Measurements from ENCODE around the gene NUDT1. TPM values are rescaled to one million over a fixed set of nuclear protein-coding genes. Genes with fewer than 3 reads are reported as not detected.

NUDT1 gene
- total RNA-seq, 1 donor from 2014 or later = 60.2 TPM

DNA sequence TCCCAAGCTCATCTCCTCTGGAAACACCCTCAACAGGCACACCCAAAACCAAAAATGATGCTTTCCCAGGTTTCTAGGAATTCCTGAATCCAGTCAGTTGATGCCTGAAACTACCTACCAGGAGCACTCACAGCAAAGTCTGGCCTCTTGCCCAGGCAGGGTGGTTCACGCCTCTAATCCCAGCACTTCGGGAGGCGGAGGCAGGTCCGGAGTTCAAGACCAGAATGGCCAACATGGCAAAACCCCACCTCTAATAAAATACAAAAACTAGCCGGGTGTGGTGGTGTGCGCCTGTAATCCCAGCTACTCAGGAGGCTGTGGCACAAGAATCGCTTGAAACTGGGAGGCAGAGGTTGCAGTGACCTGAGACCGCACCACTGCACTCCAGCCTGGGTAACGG lies 11.1 kb upstream of the NUDT1 start:
- Mint-ChIP-seq H3K36me3 (ENCODE audit: low read depth) (peaks cover 10% of the 10 kb centered on the region), H3K27ac (ENCODE audit: unreplicated experiment) (no peak overlapping the region), H3K9me3 (no peaks in the 10 kb centered on the region), H3K27me3 (ENCODE audit: low read depth) (no peaks in the 10 kb centered on the region), H3K4me3 (no peak overlapping the region), H3K4me1 (peaks cover 16% of the 10 kb centered on the region)
- TF ChIP-seq, protein P1, sequence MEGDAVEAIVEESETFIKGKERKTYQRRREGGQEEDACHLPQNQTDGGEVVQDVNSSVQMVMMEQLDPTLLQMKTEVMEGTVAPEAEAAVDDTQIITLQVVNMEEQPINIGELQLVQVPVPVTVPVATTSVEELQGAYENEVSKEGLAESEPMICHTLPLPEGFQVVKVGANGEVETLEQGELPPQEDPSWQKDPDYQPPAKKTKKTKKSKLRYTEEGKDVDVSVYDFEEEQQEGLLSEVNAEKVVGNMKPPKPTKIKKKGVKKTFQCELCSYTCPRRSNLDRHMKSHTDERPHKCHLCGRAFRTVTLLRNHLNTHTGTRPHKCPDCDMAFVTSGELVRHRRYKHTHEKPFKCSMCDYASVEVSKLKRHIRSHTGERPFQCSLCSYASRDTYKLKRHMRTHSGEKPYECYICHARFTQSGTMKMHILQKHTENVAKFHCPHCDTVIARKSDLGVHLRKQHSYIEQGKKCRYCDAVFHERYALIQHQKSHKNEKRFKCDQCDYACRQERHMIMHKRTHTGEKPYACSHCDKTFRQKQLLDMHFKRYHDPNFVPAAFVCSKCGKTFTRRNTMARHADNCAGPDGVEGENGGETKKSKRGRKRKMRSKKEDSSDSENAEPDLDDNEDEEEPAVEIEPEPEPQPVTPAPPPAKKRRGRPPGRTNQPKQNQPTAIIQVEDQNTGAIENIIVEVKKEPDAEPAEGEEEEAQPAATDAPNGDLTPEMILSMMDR (conservative IDR thresholded peaks at IDR 0.05) = no peak
- no peak for DNase-seq (ENCODE audit: low read depth, low spot score)

DNA sequence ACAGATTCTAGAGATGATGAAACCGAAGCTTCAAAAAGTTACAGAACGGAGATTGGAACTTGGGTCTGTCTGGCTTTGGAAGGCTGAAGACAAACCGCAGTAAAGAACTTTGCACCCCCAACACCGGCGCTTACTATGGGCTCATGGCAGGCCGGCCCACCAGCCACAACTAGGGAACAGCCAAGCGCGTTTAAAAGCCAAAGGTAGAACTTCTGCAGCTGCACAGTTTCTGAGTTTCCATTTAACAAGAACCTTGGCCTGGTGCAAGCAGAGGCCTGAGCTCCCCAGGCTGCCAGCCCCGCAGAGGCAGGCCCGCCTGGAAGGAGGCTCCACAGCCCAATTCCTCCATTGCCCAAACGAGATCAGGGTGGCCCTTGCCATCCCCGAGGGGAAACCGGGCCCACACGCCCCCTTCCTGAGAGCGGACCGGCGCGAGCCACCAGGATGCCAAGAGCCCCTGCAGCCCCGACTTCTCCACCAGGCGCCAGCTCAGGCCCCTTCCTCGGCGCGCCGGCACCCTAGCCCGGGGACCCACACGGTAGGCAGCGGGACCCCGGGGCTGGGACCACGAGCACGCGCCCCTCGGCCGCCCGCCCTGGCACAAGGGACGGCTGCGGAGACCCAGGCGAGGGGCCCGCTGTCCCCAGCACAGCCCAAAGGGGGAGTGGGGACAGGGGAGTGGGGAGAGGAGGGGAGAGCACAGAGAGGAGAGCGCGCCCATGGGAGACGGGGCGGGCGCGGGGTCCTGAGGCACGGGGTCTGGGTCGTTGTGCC lies 9.8 kb upstream of the NUDT1 start:
- peak; percentile 20 for DNase-seq (ENCODE audit: low read depth, low spot score)
- H3K4me1 Mint-ChIP-seq = peaks cover 16% of the 10 kb centered on the region
- H3K9me3 Mint-ChIP-seq = no peaks in the 10 kb centered on the region
- TF ChIP-seq, protein P1 (conservative IDR thresholded peaks at IDR 0.05) = peak; percentile 34
- H3K27ac Mint-ChIP-seq (ENCODE audit: unreplicated experiment) = peak overlapping the region; percentile 38
- H3K36me3 Mint-ChIP-seq (ENCODE audit: low read depth) = peaks cover 8% of the 10 kb centered on the region
- no peaks in the 10 kb centered on the region for H3K27me3 Mint-ChIP-seq (ENCODE audit: low read depth)
- peak overlapping the region; percentile 95 for H3K4me3 Mint-ChIP-seq

DNA sequence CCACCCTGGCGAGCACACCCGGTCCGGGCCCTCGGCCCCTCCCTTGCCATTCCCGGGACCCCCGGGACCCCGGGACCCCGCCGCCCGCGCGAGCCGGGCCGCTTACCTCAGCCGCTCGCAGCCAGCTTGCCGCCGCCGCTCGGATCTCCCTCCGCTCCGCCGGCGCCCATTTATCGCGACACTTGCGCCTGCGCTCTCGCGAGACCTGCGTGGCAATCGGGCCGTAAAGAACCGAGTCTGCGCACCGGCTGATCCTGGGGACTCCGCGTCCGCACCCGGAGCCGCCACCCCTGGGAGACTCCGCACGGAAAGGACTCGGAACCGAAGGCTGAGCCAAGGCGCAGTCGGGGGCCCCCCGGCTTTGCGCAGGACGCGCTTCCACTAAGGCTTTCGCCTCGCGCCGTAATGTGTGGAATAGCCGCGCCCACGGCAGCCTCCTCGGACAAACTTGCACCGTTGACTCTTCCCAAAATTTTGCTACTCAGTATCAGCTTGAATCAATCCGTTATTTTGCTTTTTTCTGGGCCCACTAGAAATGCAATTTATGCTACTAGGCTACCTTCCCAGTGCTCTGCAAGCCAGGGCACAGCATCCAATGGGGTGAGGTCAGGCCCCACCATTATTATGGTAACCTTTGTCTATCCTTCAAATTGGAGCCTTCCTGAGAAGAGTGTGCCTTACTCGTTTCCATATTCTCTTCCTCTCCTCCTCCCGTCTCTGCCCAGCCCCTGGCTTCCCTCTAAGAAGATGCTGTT lies 9.1 kb upstream of the NUDT1 start, which contains the start of gene MAD1L1:
Gene MAD1L1 (minus strand): TSS at position 180 of the 755 bp plus-strand sequence. CDS start 2,812 bp downstream, outside the sequence.
- peak within 1 kb of the TSS; percentile 97 for H3K27ac Mint-ChIP-seq (ENCODE audit: unreplicated experiment)
- no peaks in the 10 kb centered on the region for H3K9me3 Mint-ChIP-seq
- TF ChIP-seq, protein P1 (conservative IDR thresholded peaks at IDR 0.05) = no peak
- peak within 1 kb of the TSS; percentile 95 for H3K4me3 Mint-ChIP-seq
- DNase-seq (ENCODE audit: low read depth, low spot score) = peak; percentile 89
- H3K4me1 Mint-ChIP-seq = peaks cover 16% of the 10 kb centered on the region
- no peaks in the 10 kb centered on the region for H3K27me3 Mint-ChIP-seq (ENCODE audit: low read depth)
- H3K36me3 Mint-ChIP-seq (ENCODE audit: low read depth) = peaks cover 8% of the 10 kb centered on the region

DNA sequence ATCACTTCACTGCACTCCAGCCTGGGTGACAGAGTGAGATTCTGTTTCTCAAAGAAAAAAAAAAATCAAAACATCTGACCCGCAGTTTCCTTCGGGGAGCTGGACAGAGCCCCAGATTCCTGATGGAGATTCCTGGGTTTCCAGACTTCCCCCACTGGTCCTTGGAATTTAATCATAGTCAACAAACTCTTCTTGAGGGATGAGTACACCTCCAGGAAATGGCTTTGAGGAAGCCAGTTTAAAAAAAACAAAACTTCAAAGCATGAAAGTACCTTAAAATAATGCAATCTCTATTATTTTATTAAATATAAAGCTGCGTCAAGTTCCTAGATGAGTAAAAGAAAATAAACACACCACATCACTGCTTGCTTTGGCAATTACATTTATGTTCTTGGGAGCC lies 8.1 kb upstream of the NUDT1 start:
- Mint-ChIP-seq H3K4me1 (peaks cover 16% of the 10 kb centered on the region), H3K27ac (ENCODE audit: unreplicated experiment) (no peak overlapping the region), H3K9me3 (no peaks in the 10 kb centered on the region), H3K27me3 (ENCODE audit: low read depth) (no peaks in the 10 kb centered on the region), H3K4me3 (peak overlapping the region; percentile 94), H3K36me3 (ENCODE audit: low read depth) (peaks cover 8% of the 10 kb centered on the region)
- TF ChIP-seq, protein P1 (conservative IDR thresholded peaks at IDR 0.05) = no peak
- DNase-seq (ENCODE audit: low read depth, low spot score) = no peak

DNA sequence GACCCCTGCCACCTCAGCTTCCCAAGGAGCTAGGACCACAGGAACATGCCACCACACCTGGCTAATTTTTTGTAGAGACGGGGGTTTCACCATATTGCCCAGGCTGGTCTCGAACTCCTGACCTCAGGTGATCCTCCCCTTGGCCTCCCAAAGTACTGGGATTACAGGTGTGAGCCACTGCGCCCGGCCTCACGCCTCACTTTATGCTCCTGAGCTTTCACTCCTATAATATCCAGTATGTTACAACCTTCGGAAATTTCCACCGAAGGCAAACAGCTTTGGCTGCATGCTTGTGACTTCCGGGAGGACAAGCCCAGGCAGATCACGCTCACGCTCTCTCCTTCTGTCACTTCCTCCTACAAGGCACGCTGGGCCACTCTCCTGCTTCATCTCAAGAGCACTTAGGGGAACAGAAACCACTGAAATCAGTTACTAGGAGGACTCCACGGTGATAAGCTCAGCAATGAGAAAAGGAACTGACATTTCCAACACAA lies 4.9 kb upstream of the NUDT1 start:
- H3K27me3 Mint-ChIP-seq (ENCODE audit: low read depth) = no peaks in the 10 kb centered on the region
- H3K4me3 Mint-ChIP-seq = peak overlapping the region; percentile 35
- TF ChIP-seq, protein P1 (conservative IDR thresholded peaks at IDR 0.05) = no peak
- H3K27ac Mint-ChIP-seq (ENCODE audit: unreplicated experiment) = no peak overlapping the region
- H3K4me1 Mint-ChIP-seq = peaks cover 11% of the 10 kb centered on the region
- DNase-seq (ENCODE audit: low read depth, low spot score) = no peak
- H3K36me3 Mint-ChIP-seq (ENCODE audit: low read depth) = peaks cover 6% of the 10 kb centered on the region
- no peaks in the 10 kb centered on the region for H3K9me3 Mint-ChIP-seq
